NCI-H1092 (cell line): Measurements from ENCODE around the gene LY6G6F.

Experiments used
- DNase-seq: peaks from one replicate; lab custom pipeline; 2025; lab: John Stamatoyannopoulos, UW

Gene LY6G6F

DNA sequence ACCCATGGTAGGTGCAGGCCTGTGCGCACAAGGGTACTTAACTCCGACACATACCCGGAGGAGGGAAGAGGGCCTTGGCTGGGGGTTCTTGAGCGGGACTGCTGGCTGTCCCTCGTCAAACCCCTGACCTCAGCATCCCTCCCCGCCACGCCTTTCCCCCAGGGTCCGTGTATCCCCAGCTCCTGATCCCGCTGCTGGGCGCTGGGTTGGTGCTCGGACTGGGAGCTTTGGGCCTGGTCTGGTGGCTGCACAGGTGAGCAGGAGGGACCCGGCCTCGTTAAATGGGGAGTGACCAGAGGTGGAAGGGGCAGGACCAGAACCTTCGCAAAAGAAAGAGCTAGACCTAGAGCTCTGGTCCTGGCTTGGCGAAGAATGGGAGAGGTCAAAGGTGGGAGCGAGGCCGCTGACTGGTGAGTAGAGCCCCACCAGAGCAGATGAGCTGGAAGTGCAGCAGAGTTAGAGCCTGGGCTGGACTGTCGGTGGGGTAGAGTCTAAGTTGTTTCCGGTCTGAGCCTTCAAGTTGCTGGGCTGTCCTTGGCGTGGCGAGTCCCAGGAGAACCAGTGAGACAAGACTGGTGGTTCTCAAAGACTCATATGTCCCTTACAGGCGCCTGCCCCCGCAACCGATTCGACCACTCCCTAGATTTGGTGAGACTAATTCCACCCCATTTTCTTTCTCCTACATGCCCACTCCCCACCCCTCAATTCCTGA is 17.5 kb downstream of the LY6G6F start:
- DNase-seq: no peak

DNA sequence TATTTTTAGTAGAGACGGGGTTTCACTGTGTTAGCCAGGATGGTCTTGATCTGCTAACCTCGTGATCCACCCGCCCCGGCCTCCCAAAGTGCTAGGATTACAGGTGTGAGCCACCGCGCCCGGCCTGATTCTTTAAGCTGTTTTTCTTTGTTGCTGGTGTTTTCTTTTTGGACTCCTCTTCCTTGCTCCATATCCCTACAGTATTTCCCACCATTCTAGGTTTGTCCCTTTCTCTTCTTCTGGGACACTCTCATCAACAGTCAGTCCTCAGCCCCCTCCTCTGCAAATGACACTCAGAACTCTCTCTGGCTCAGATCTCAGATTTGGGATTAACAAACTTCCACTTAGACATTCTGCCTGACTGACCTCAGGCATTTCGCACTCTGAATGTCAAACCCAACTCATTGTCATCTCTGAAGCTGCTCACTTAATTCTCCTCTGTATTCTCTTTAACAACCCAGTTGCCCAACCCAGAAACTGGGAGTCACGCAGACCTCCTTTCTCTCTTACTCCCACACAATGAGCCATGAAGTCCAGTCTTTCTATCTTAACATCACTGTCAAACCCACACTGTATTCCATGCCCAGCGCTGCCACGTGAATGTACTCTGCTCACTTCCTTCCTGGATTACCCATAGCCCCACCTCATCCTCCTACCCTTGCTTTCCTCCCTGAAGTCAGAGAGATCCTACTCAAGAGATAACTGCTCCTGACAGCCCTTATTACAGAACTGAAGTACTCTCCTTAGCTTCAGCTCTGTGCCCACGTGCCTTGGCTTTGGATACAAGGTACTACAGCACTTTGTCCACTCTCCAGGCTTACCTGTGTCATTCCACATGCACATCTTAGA is 19.1 kb downstream of the LY6G6F start:
- DNase-seq: no peak

DNA sequence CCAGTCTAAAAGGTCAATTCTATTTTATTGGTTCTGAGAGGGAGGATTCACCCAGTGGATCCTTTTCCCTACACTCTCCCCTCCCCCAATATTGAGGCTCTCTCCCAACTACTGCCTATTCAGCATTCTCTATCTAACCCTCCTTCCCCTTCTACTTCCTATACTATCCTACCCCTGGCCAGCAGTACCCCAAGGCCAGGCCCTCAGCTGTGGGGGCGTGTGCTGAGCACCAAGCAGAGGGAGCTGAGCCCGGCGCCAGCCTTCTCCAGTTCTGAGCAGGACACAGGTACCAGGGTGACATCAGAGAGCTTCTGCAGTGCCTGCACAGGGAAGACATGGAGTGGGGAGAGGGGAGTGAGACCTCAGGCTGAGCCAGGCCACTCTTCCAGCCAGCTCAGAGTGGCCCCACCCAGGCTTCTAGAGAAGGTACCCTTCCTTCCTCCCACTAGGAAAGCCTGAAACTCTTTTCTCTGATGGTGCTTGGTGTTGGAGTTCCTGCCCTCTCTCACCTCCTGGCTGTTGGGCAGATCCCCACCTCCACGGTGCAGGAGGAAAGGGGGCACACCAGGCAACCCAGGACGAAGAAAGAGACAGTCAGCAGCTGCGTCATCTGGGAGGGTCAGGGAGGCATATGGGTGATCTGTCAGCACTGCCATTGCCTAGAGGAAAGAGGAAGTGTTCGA is 20.5 kb downstream of the LY6G6F start:
- DNase-seq: no peak

DNA sequence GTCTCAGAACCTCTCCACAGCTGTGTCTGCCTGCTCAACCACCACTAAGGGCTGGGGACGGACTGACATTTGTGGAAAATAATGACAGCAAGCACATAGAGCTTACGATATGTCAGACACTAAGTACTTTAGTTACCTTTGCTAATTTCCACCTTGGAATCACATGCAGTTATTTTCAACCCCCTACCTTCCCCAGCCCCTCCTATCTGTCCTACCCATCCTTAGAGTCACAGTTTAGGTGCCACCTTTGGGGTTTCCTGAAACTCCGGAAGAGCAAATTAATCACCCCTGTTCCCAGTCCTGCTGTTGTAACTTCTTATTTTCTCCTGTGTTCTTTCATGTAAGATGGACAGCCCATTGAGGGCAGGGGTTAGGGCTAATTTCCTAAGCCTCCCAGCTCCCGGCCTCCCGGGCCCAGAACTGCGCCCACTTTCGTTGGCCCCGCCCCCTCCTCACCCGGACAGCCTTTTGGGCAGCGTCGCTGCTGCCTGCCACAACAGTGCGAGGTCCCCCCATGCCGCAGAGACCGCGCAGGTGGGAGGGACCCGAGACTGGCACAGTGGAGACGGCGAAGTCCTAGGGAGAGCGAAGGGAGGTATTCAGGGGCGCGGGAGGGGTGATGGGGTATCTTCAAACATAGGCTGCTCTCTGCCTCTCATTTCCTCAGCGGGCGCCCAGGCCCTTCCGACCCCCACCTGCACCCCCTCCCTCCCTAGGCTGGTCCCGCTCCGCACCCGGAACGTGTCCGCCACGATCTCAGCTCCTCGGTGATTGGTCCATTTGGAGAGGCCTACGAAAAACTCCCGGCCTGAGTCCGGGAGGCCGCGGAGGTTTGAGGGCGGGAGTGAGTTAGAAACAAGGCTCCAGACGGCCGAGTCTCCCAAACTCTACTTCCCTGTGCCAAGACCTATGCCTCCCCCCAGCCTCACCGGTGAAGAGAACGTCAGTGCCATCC is 21.3 kb downstream of the LY6G6F start:
- DNase-seq: no peak

DNA sequence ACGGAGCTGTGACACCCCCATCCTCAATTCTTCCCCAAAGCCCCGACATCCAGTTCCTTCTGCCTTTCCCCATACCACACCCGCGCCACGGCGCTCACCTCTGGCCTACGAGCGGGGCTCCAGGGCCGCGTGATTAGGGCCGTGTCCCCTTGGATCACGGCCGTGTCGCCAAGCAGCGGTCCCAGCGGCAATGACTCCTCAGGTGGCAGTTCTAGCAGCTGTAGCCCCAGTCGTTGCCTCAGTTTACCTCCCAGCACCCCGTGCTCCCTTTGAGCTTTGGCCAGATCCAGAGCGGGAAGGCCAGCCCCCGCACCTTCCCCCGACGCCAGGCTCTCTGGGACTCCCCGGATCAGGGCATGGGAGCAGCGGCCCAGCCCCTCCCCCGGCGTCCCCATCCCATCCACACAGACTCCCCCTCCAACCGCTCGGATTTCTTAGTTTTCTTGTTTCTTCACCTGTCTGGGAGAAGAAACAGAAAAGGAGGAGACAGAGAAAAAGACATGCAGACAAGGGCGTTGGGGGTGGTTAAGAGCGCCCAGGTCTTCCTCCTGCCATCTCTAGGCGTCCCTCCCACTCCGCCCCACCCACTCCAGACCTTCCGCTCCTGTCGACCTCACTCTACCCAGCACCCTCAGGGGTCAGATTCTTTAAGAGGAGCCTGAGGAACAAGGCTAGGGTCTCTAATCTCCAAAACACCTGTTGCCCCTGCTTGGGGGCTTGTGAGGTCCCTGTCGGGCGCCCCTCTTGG is 22.3 kb downstream of the LY6G6F start, which contains the start of gene DDAH2:
Gene DDAH2, minus strand, starts transcription at position 533 of the 748 bp plus-strand sequence. Its CDS starts 138 bp downstream, at position 395.
- no peak for DNase-seq

DNA sequence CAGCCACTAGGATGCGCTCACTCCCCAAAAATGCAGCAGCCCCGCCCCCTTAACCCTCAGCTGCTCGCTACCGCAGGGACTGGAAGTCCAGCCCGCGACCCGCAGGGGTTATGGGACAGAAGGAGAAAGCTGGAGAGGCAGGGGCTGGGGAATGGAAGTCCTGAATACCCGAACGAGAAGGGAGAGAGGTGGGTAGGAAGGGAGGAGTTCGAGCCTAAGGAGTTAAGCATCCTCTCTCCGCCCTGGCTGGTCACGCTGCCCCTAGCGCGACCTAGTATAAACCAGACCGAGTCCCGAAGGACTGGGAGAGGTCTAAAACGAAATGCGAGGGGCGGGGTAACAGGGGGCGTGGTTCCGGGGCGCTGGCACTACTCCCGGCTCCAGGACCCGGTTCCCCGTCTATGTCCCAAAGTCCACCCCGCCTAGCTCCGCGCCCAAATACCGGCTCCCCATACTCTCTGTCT is 22.9 kb downstream of the LY6G6F start:
- DNase-seq: peak; percentile 44

DNA sequence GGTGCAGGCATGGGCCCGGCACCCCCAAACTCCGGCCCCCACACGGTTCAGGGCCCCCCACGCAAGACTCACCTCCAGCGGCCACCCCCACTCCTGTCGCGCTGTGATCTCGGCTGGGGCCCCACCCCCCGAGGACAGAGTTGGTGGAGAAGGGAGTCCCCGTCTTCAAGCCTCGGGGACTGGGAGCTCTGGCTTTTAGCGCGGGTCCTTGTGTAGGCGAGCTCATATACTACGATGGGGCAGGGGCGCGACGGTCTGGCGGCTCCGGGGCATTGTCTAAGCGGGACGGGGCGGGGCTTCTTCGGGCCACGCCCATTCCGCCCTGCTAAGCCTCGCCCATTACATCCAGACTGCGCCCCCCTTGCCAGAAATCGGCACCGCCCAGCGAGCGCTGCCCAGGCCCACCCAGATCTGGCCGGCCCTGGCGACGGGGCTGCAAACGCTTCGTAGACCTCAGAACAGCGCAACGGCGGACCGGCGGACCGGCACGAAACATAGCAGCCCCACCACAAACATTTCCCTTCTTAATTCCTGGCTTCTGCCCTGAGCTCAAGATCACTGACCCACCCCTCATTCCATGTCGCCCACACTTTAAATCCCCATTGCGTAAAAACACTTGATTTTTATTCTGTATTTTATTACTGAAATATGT is 23.4 kb downstream of the LY6G6F start:
- no peak for DNase-seq

DNA sequence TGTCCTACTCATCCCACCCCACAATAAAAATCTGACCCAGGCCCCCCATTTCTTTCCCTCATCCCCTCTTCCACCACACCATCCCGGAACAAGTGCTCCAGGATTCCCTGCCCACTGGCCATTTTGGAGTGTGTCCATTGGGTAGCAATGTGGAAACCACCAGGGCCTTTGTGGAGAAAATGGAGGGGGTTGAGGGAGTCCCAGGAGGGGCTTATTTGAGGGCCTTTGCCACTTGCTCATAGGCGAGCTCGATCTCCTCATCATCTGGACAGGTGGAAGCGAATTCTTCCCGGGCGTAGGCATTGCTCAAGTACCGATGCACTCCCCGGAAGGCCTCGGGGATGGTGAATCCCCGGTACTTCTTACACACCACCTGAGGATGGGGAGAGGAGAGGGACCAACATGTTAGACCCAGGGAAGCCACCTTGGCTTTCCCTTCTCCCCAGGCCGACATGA is 24.0 kb downstream of the LY6G6F start:
- DNase-seq: no peak

DNA sequence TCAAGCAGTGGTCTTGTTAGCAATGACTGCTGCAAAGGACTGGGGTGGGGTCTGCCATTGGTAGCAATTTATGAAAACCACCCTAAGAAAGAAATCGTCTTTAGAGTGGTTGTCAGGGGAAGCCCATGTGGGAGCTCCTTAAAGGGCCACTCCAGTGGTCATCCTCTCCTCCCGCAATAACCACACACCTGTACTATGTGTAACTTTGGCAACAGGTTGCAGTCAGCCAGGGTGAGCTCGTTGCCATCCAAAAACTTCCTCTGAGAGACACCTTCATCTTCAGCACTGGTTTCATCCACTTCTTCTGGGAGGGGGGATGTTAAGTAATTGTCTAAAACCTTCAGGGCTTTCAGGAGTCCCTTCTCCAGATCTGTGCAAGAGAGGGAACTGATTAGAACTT is 25.4 kb downstream of the LY6G6F start:
- no peak for DNase-seq

DNA sequence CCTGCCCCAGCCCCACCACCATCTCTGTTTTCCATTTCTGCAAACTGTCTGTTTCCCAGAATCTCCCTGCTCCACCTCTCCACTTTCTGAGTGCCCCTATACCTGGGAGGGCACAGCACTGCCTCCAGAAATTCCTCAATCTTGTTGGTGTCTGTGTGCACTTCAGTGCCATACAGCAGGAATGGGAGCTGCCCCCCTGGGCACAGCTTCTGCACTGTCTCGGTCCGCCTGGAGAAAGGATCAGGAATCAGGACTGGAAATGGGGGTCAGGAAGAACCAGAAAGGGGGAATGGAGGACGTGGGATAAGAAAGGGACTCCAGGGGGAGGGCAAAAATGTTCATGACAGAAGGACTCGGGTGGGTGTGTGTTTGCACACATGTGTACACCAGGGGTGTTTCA is 27.1 kb downstream of the LY6G6F start:
- DNase-seq: no peak

DNA sequence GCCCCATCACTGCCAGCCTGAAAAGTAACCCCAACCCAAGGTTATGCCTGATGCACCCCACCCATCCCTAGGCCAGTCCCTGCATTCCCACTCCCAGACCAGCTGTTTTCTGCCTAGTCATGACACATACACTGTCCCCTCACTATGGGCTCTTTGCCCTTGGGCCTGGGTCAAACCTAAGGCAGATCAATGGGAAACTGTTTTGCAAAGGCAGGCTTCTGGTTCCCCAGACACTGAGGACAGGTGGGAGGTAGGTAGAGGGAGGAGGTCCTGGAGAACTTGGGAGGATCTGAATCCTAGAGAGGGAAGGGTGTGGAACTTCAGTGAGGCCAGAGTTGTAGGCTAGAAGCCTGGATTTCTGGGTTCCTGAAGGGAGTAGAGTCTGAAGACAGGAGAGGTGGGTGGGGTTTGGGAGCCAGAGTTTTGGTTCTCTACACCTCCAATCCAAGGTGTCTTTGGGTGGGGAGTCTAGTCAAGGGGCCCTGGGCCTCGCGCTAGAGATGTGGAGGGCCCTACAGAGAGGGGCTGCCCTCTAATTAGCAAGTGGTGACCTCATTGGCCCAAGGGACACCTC is 27.7 kb downstream of the LY6G6F start:
- DNase-seq: no peak

DNA sequence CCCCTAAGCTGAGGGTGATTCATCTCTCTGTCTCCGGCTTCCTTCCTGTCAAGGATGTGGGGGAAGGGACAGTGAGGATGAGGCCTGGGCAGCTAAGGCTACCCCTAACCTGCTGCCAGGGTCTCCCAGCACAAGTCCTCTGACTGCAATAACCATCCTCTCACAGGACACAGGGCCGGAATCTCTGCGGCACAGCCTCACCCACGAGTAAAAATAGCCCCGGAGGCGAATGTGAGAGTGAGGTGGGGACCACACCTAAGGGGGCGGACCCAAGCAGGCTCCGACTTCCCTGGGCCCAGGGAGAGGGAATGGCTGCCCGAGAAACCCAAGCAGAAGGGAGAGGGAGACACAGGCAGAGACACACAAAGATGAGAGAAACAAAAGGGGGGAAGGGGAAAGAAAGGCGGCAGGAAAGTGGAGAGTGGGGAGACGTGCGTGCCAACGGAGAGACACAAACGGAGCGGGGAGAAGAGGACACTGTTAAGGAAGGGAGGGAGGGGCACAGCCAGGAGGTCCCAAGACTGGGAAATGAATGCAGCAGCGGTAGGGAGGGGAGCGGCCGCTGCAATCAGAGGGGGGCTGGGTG is 28.2 kb downstream of the LY6G6F start:
- no peak for DNase-seq

DNA sequence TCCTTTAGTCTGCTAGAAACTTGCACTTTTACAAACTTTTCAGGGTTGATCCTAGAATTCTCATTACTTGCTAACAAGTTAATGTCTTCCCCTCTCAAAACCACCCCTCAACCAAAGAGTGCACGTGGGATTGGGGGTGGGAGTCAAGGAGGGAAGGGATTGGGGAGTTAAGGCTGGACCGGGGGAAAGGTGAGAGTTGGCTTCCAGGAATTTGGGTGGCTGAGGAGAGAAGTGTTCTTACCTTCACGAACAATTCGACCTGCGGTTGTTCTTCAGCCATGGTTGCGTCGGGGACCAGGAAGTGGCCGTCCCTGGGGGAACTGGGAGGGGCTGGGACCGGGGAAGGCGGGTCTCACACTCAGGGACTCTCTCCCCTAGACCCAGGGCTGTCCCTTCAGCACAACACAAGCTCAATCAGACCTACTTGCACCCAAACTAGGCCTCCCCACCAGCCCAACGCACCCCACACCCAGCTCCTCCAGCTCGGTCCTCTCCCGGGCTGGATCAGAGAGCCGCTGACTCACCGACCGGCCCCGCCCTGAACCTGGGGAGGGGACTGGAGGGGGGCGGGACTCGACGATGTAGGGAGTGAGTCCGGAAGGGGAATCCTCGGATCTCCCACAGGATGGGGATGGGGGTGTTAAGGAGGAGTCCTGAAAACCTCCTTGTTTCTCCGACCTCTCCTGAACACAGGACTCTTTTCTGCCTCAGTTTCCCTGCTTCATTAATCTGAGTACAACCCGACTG is 29.5 kb downstream of the LY6G6F start, which contains the start of gene CLIC1:
Gene CLIC1, minus strand, starts transcription at position 510 of the 747 bp plus-strand sequence. Its CDS starts 230 bp downstream, at position 280.
- DNase-seq: peak; percentile 37

DNA sequence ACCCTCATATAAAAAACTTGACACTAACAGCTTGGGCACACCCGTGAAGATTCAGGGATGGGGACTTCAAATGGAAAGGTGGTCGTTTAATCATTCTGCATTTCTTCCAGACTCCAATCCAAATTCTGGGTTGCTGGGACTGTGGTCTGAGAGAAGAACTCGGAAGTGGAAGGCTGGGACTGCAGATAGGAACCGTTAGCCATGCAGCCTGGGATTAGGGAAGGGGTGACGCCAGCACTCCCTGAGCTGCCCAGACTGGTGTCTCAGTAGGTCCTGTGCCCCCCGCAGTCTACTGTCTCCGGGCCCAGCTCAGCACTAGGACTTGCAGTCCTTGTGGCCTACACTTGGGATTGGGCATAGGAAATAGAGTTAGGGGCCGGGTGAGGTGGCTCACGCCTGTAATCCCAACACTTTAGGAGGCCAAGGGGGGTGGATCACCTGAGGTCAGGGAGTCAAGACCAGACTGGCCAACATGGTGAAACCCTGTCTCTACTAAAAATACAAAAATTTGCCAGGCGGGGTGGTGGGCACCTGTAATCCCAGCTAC is 30.2 kb downstream of the LY6G6F start:
- DNase-seq: no peak

DNA sequence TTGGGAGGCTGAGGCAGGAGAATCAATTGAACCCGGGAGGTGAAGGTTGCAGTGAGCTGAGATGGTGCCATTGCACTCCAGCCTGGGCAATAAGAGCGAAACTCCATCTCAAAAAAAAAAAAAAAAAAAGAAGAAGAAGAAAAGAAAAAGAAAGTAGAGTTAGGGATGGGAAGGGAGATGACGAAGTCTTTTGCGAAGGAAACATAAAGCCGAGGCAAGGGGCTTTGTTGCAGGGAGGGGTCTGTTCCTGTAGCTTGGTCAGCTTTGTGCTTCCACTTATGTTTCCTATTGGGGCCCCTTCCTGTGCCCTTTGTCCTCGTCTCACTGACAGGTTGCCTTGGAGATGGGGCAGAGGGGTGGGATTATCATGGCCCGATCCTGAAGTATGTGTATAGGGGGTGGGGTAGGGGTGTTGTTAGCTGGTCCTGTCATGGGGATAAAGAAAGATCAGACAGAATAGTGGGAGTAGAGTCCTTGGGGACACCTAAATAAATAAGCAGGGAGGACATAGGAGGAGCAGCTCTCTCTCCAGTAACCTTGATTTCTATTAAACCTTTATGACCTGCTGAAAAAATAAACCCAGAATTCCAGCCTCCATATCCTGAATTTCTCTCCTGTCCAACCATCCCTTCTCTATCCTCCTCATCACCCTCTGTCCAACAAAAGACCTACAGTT is 30.8 kb downstream of the LY6G6F start:
- DNase-seq: peak; percentile 45

DNA sequence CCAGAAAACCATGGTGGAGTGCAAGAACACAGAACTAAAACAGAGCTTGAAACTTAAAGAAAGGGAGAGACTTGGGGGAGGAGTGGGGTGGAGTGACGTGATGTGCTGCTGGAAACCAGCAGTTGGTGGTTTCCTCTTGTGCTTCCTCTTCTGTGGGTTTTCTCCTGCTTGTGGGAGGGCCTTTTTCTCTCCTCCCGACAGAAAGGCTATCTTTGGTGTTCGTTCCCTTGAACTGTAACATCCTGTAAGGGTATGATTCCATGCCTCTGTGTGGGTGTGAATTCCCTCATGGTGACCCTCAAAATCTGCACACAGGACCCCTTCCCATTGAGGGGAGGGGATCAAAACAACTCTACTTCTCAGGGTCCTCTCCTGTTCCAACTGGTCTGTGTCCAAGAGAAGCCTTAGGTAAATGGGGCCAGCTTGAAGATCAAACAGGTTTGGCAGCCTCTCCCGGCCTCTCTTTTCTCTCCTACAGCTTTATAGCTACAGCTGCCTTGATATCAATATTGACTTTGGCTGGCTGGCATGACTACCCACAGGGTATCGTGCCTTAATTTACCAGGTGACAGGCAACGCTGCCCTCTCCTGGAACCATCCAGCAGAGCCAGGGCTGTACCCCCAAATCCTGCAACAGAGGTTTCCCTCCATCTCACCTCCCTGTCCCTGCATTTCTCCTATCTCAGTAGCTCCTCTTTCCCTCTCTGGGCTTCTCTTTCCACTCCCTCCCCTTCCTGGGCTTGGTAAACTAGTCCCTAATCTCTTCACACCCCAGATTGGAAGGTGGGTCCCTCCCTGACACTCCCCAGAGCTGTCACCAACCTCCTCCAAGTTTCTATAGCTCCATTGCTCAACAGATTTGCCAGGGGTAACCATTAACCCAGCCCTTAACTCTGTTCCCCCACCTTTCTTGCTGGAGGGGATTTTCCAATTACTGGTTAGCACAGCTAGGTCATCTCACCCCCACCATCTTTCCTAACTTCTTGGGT is 31.6 kb downstream of the LY6G6F start:
- DNase-seq: peak; percentile 84
